ENCODE results near the gene CCDC171.

The CCDC171 gene

GRCh38 chr9:15959663-15960062 is 406.8 kb downstream of the CCDC171 start:
- H3K27ac ChIP-seq: no peak overlapping the region
- TF ChIP-seq ZFX (IDR thresholded peaks at IDR 0.05; ENCODE audit: borderline replicate concordance) (no peak), CTCF (IDR thresholded peaks at IDR 0.05) (no peak)

GRCh38 chr9:15961217-15961616 is 408.4 kb downstream of the CCDC171 start:
- no peak overlapping the region for H3K27ac ChIP-seq
- TF ChIP-seq CTCF (IDR thresholded peaks at IDR 0.05) (no peak), ZFX (IDR thresholded peaks at IDR 0.05; ENCODE audit: borderline replicate concordance) (no peak)

DNA sequence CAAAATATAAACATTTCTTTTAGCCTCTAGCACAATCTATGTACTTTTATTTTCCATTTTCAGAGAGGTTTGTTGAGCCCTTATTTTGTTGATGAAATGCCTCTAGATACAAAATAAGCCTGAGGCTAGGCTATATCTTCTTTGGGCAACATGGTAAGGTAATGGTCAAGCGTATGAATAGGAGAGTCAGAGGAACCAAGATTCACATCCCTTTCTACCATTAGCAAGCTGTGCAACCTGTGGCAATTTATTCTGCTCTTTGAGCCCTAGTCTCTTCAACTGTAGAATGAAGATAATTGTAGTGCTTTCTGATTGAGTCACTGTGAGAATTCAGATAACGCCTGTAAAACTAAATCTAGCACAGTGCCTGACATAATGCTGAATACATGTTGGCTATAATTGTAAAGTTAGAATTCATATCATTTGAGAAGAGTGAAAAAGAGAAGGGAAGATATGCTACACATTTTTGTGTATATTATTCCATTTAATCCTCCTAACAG is 412.5 kb downstream of the CCDC171 start:
- no peak overlapping the region for H3K27ac ChIP-seq
- TF ChIP-seq CTCF (IDR thresholded peaks at IDR 0.05): no peak
- TF ChIP-seq ZFX (IDR thresholded peaks at IDR 0.05; ENCODE audit: borderline replicate concordance): no peak

DNA sequence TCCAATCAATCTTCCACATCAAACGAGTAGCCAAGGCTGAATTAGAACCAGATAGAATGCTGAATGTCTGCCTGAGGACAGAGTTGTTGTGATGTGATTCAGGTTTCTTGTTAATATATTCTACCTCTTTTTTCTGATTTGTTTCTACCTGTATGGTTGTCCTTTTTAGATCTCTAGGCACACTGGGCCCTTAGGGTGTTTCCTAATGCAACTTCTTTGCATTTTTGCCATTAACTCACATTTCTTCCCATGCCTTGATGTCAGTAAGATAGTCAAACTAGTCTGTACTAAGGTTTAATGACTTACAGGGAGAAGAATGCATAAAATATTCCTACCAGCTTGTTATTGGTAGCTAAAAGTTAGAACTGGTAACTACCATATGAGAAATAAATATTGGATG is 413.6 kb downstream of the CCDC171 start:
- TF ChIP-seq ZFX (IDR thresholded peaks at IDR 0.05; ENCODE audit: borderline replicate concordance) (no peak), CTCF (IDR thresholded peaks at IDR 0.05) (no peak)
- H3K27ac ChIP-seq: no peak overlapping the region

- TF ChIP-seq ZFX (IDR thresholded peaks at IDR 0.05; ENCODE audit: borderline replicate concordance): no peak
- no peak for TF ChIP-seq CTCF (IDR thresholded peaks at IDR 0.05)
- no peak overlapping the region for H3K27ac ChIP-seq
Measured at GRCh38 chr9:15967068-15967467, 414.2 kb downstream of the CCDC171 start.

DNA sequence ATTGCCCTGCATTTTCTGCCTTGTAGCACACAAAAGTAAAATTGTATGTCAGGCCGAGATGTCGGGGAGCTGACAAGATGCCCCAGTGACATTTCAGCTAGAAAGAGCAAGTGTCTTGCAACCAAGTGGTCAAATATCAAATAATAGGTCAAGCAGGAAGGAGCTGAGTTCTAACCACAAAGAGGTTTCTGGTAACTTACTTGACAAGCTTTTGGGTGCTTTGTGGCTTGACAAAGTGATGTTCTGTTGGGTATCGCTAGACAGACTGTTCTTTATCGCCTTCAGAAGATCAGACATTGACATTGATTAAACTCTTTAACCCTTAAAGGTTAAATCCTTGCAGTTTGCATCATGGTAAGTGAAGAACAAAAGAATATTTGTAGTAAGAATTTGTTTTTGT is 419.9 kb downstream of the CCDC171 start:
- TF ChIP-seq CTCF (IDR thresholded peaks at IDR 0.05): no peak
- TF ChIP-seq ZFX (IDR thresholded peaks at IDR 0.05; ENCODE audit: borderline replicate concordance): no peak

DNA sequence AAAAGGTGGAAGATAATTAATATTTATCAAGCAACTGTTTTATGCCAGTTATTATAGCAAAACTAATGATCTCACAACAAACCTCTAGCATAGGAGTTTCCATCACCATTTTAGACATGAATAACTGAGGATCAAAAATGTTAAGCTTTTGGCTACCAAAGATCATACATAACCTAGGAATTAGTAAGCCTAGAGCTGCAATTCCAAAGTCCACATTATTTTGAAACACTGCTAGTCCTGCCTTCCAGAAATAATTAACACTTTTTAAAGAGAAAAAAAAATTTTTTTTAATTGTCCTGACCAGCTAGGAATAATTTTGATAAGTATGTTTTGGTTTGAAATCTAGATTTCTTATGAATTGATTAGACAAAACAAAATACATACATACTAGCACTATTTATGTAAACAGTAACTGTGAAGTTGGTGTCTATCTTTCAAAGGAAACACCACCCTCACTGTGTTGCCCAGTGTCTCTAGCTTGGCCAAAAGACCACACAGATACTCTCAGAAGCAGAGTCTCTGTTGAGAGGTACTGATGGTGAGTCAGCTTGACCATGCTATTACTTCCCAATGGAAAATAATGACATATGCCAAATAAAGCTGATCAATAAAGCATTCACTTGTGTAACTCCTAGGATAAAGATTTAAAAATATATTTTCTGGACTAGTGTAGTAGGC is 422.4 kb downstream of the CCDC171 start:
- H3K27ac ChIP-seq: no peak overlapping the region
- TF ChIP-seq ZFX (IDR thresholded peaks at IDR 0.05; ENCODE audit: borderline replicate concordance) (no peak), CTCF (IDR thresholded peaks at IDR 0.05) (no peak)

More for the DNA sequence above, 419.9 kb downstream of the CCDC171 start:
- no peak overlapping the region for H3K27ac ChIP-seq

All from 22Rv1 (cell line).